Measurements from ENCODE around the gene CHRM5.

- TF ChIP-seq CTCF (IDR thresholded peaks at IDR 0.05) (no peak), POLR2A (IDR thresholded peaks at IDR 0.05) (no peak)
Observed at GRCh38 chr15:33955945-33956344, 12.4 kb upstream of the CHRM5 start.
